Neural cell (in vitro differentiated cells): ENCODE data around the gene CAPS. TPM values are rescaled to one million over a fixed set of nuclear protein-coding genes. Genes with fewer than 3 reads are reported as not detected.

ENCODE experiments used
- H2AFZ ChIP-seq: fragments of 200-600, 300-800 bp; sonication (generic), shearing (Covaris generic); 2 replicates; pipeline ENCODE4 v1.6.0; 2014; ENCODE audit warnings: low read depth, mild to moderate bottlenecking, antibody characterized with exemption, low read length, moderate library complexity
- H3F3A ChIP-seq: fragments of 200-600 bp; shearing (Covaris generic); 2 replicates; pipeline ENCODE4 v1.6.1; 2016; ENCODE audit warnings: mild to moderate bottlenecking, moderate library complexity, mixed read lengths, antibody characterized with exemption, low read length; ENCODE audit not compliant: insufficient read depth, poor library complexity, severe bottlenecking
- H3K27ac ChIP-seq: fragments of 200-600, 300-800 bp; sonication (generic), shearing (Covaris generic); 2 replicates; pipeline ENCODE4 v1.5.1; 2014; ENCODE audit warnings: mild to moderate bottlenecking, low read length, moderate library complexity
- H3K27me3 ChIP-seq: fragments of 300-800, 200-600 bp; sonication (generic), shearing (Covaris generic); 2 replicates; pipeline ENCODE4 v1.6.0; 2014; ENCODE audit warnings: mild to moderate bottlenecking, low read depth, low read length, moderate library complexity; ENCODE audit not compliant: insufficient read depth
- H3K36me3 ChIP-seq: fragments of 300-800, 200-600 bp; sonication (generic), shearing (Covaris generic); 2 replicates; pipeline ENCODE4 v1.5.1; 2014; ENCODE audit warnings: mild to moderate bottlenecking, antibody characterized with exemption, low read length, moderate library complexity; ENCODE audit not compliant: insufficient read depth
- H3K4me2 ChIP-seq: fragments of 300-800, 200-600 bp; sonication (generic), shearing (Covaris generic); 2 replicates; pipeline ENCODE4 v1.6.0; 2014; ENCODE audit warnings: mild to moderate bottlenecking, low read length
- H3K4me3 ChIP-seq: fragments of 300-800, 200-600 bp; sonication (generic), shearing (Covaris generic); 2 replicates; pipeline ENCODE4 v1.5.1; 2014; ENCODE audit warnings: mild to moderate bottlenecking, low read length, moderate library complexity
- H3K79me2 ChIP-seq: fragments of 200-600 bp; shearing (Covaris generic); replicated peaks from 2 replicates; pipeline ENCODE4 v1.6.0; 2014; ENCODE audit warnings: mild to moderate bottlenecking, low read length, moderate library complexity; ENCODE audit not compliant: insufficient read depth
- H3K9ac ChIP-seq: fragments of 300-800, 200-600 bp; sonication (generic), shearing (Covaris generic); 2 replicates; pipeline ENCODE4 v1.6.1; 2016; ENCODE audit warnings: mild to moderate bottlenecking, low read length, mixed read lengths
- H3K9me2 ChIP-seq: fragments of 200-600 bp; shearing (Covaris generic); 2 replicates; pipeline ENCODE4 v1.6.1; 2016; ENCODE audit warnings: mild to moderate bottlenecking, low read length, mixed read lengths; ENCODE audit not compliant: insufficient read depth
- H3K9me3 ChIP-seq: fragments of 200-600, 300-800 bp; sonication (generic), shearing (Covaris generic); 2 replicates; pipeline ENCODE4 v1.6.1; 2016; ENCODE audit warnings: mild to moderate bottlenecking, mixed run types, low read length, moderate library complexity, mixed read lengths
- H4K20me1 ChIP-seq: fragments of 200-600 bp; shearing (Covaris generic); 2 replicates; pipeline ENCODE4 v1.6.1; 2016; ENCODE audit warnings: mild to moderate bottlenecking, mixed run types; ENCODE audit not compliant: insufficient read depth
- CTCF ChIP-seq: fragments of 450-650 bp; IDR thresholded peaks from 2 replicates; pipeline ENCODE4 v1.5.1; 2014; ENCODE audit warnings: antibody characterized with exemption, mild to moderate bottlenecking, moderate library complexity; ENCODE audit not compliant: poor library complexity, severe bottlenecking
- EP300 ChIP-seq: fragments of 450-650 bp; conservative IDR thresholded peaks from 2 replicates; pipeline ENCODE4 v1.6.1; 2014; ENCODE audit warnings: antibody characterized with exemption, mild to moderate bottlenecking, moderate library complexity; ENCODE audit not compliant: poor library complexity, severe bottlenecking
- EZH2 ChIP-seq: fragments of 200-600, 300-800 bp; shearing (Covaris generic), sonication (generic); IDR thresholded peaks from 2 replicates; pipeline ENCODE4 v1.6.1; 2014; ENCODE audit warnings: antibody characterized with exemption, low read length, borderline replicate concordance, mild to moderate bottlenecking; ENCODE audit not compliant: insufficient read depth, poor library complexity, severe bottlenecking
- MXI1 ChIP-seq: fragments of 450-650 bp; conservative IDR thresholded peaks from 2 replicates; pipeline ENCODE4 v1.6.1; 2014; ENCODE audit warnings: antibody characterized with exemption, mild to moderate bottlenecking; ENCODE audit not compliant: poor library complexity, severe bottlenecking
- POLR2AphosphoS5 ChIP-seq: IDR thresholded peaks from 2 replicates; pipeline ENCODE4 v1.6.1; 2012
- RAD21 ChIP-seq: fragments of 450-650 bp; conservative IDR thresholded peaks from 2 replicates; pipeline ENCODE4 v1.6.1; 2014; ENCODE audit warnings: antibody characterized with exemption, mild to moderate bottlenecking, moderate library complexity
- REST ChIP-seq: IDR thresholded peaks from 2 replicates; pipeline ENCODE4 v1.6.1; 2012; ENCODE audit warnings: borderline replicate concordance
- SMC3 ChIP-seq: fragments of 450-650 bp; conservative IDR thresholded peaks from 2 replicates; pipeline ENCODE4 v1.6.1; 2014; ENCODE audit warnings: antibody characterized with exemption, mild to moderate bottlenecking, moderate library complexity; ENCODE audit not compliant: poor library complexity
- TAF1 ChIP-seq: IDR thresholded peaks from 2 replicates; pipeline ENCODE4 v1.6.1; 2012; ENCODE audit warnings: low read depth
- polyA plus RNA-seq: library from polyadenylated mRNA; depleted of rRNA; stranded (reverse); fragments of >200 nt; gene quantifications from 2 replicates; pipeline ENCODE4 v1.2.3, GENCODE V29; 2014

The CAPS gene
- polyA plus RNA-seq, 1 donor from 2014 or later: 10.5 TPM

- H2AFZ ChIP-seq: no peak overlapping the region
- H3K4me3 ChIP-seq: no peak overlapping the region
- H3K36me3 ChIP-seq: no peaks in the 10 kb centered on the region
- TF ChIP-seq REST (no peak), POLR2AphosphoS5 (no peak), EZH2 (no peak), RAD21 (no peak), SMC3 (no peak), MXI1 (no peak), CTCF (no peak), EP300 (no peak), TAF1 (no peak)
- no peaks in the 10 kb centered on the region for H3K9me2 ChIP-seq
- H3K27me3 ChIP-seq: no peaks in the 10 kb centered on the region
- H3K79me2 ChIP-seq: no peaks in the 10 kb centered on the region
- H4K20me1 ChIP-seq: no peaks in the 10 kb centered on the region
- no peak overlapping the region for H3K27ac ChIP-seq
- no peaks in the 10 kb centered on the region for H3F3A ChIP-seq
- no peak overlapping the region for H3K4me2 ChIP-seq
- no peak overlapping the region for H3K9ac ChIP-seq
- H3K9me3 ChIP-seq: no peaks in the 10 kb centered on the region
These were observed 2.2 kb downstream of the CAPS start for GRCh38 chr19:5916181-5916708.

- TF ChIP-seq SMC3 (no peak), EZH2 (no peak), POLR2AphosphoS5 (no peak), EP300 (no peak), MXI1 (no peak), CTCF (no peak), TAF1 (no peak), REST (no peak), RAD21 (no peak)
- Histone ChIP-seq H3K27me3 (no peaks in the 10 kb centered on the region), H3K79me2 (no peaks in the 10 kb centered on the region), H3K9ac (no peak overlapping the region), H3K9me2 (no peaks in the 10 kb centered on the region), H2AFZ (no peak overlapping the region), H3K27ac (no peak overlapping the region), H4K20me1 (no peaks in the 10 kb centered on the region), H3F3A (no peaks in the 10 kb centered on the region), H3K4me2 (no peak overlapping the region), H3K36me3 (no peaks in the 10 kb centered on the region), H3K4me3 (no peak overlapping the region), H3K9me3 (no peaks in the 10 kb centered on the region)
These were observed 3.5 kb downstream of the CAPS start for GRCh38 chr19:5917431-5918107.
